ENCODE measurements around the gene TM9SF4. TPM values are rescaled to one million over a fixed set of nuclear protein-coding genes. Genes with fewer than 3 reads are reported as not detected.

TM9SF4 gene
- total RNA-seq, 4 donors from 2014 or later = 35.5 to 44.8 (median 42.6) TPM

GRCh38 chr20:32126919-32127318, 17.4 kb downstream of the TM9SF4 start:
- no peaks in the 10 kb centered on the region for H3K4me1 ChIP-seq
- TF ChIP-seq, protein P1, sequence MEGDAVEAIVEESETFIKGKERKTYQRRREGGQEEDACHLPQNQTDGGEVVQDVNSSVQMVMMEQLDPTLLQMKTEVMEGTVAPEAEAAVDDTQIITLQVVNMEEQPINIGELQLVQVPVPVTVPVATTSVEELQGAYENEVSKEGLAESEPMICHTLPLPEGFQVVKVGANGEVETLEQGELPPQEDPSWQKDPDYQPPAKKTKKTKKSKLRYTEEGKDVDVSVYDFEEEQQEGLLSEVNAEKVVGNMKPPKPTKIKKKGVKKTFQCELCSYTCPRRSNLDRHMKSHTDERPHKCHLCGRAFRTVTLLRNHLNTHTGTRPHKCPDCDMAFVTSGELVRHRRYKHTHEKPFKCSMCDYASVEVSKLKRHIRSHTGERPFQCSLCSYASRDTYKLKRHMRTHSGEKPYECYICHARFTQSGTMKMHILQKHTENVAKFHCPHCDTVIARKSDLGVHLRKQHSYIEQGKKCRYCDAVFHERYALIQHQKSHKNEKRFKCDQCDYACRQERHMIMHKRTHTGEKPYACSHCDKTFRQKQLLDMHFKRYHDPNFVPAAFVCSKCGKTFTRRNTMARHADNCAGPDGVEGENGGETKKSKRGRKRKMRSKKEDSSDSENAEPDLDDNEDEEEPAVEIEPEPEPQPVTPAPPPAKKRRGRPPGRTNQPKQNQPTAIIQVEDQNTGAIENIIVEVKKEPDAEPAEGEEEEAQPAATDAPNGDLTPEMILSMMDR (IDR thresholded peaks at IDR 0.05) = no peak
- TF ChIP-seq POLR2AphosphoS5 (IDR thresholded peaks at IDR 0.05) (no peak), POLR2A (IDR thresholded peaks at IDR 0.05) (no peak), EP300 (IDR thresholded peaks at IDR 0.05; ENCODE audit: low read depth) (no peak)
- no peak overlapping the region for H3K4me3 ChIP-seq
- H3K36me3 ChIP-seq = no peaks in the 10 kb centered on the region
- WGBS, 2 donors (ENCODE audit: low coverage in 1 of 2) = 85 to 100% methylated on average over 2 to 8 of the region's 8 CpGs
- intact Hi-C loops (cut with DNase I; ENCODE audit: low total_unique reads) (no loop called here), in situ Hi-C loops (cut with MboI; ENCODE audit: low pct_ligation_motif_present in 1 of 4, low pct_unique_long_range_greater_than_20kb in 1 of 4, low sequenced_read_pairs in 3 of 4) (no loop called here)
- H3K9me3 ChIP-seq = no peaks in the 10 kb centered on the region
- H3K27me3 ChIP-seq = no peaks in the 10 kb centered on the region
- DNase-seq = no peak
- H3K27ac ChIP-seq = no peak overlapping the region

- Histone ChIP-seq H3K27ac (no peak overlapping the region), H3K27me3 (no peaks in the 10 kb centered on the region), H3K4me1 (no peaks in the 10 kb centered on the region), H3K9me3 (no peaks in the 10 kb centered on the region), H3K4me3 (no peak overlapping the region), H3K36me3 (no peaks in the 10 kb centered on the region)
- no peak for DNase-seq
- no peak for TF ChIP-seq POLR2AphosphoS5 (IDR thresholded peaks at IDR 0.05)
- WGBS, 2 donors (ENCODE audit: low coverage in 1 of 2) = 92% methylated on average over 5 of the region's 5 CpGs; no CpG with 5 or more reads in 1 of the 2 donors
- intact Hi-C loops (cut with DNase I; ENCODE audit: low total_unique reads) = no loop called here
- in situ Hi-C loops (cut with MboI; ENCODE audit: low pct_ligation_motif_present in 1 of 4, low pct_unique_long_range_greater_than_20kb in 1 of 4, low sequenced_read_pairs in 3 of 4) = no loop called here
Observed at GRCh38 chr20:32127347-32127746, 17.8 kb downstream of the TM9SF4 start.

GRCh38 chr20:32128167-32128566, 18.7 kb downstream of the TM9SF4 start:
- Histone ChIP-seq H3K27me3 (no peaks in the 10 kb centered on the region), H3K9me3 (no peaks in the 10 kb centered on the region), H3K4me3 (no peak overlapping the region), H3K36me3 (peaks cover 0 to 7% (median 0%) of the 10 kb centered on the region in 4 donors), H3K27ac (no peak overlapping the region), H3K4me1 (no peaks in the 10 kb centered on the region)
- in situ Hi-C loops (cut with MboI; ENCODE audit: low pct_ligation_motif_present in 1 of 4, low pct_unique_long_range_greater_than_20kb in 1 of 4, low sequenced_read_pairs in 3 of 4) (no loop called here), intact Hi-C loops (cut with DNase I; ENCODE audit: low total_unique reads) (no loop called here)
- no peak for DNase-seq
- TF ChIP-seq POLR2AphosphoS5 (IDR thresholded peaks at IDR 0.05) (no peak), POLR2A (IDR thresholded peaks at IDR 0.05) (no peak), EP300 (IDR thresholded peaks at IDR 0.05; ENCODE audit: low read depth) (no peak)
- TF ChIP-seq, protein P1 (IDR thresholded peaks at IDR 0.05) = no peak
- 92 to 100% methylated on average over 1 to 2 of the region's 2 CpGs for WGBS, 2 donors (ENCODE audit: low coverage in 1 of 2)

DNA sequence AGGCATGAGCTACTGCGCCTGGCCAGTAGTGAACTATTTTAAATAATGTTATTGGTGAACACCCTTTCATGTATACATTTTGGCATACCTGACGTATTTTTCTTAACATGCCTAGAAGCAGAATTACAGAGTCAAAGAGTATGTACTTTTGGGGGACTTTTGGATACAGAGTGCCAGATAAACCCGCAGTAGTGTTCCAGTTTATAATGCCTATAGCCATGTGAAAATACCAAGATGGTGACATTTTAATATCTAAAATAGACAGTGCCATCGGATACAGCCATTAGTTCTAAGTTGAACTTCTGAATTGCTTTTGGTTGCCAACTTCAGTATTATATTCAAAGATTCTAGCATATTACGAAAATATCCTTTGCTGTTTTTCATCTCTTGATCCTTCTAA, 20.3 kb downstream of the TM9SF4 start:
- in situ Hi-C loops (cut with MboI; ENCODE audit: low pct_ligation_motif_present in 1 of 4, low pct_unique_long_range_greater_than_20kb in 1 of 4, low sequenced_read_pairs in 3 of 4) = no loop called here
- WGBS, 2 donors (ENCODE audit: low coverage in 1 of 2) = 89 to 95% methylated on average over 5 of the region's 5 CpGs
- no peak overlapping the region for H3K4me3 ChIP-seq
- TF ChIP-seq POLR2AphosphoS5 (IDR thresholded peaks at IDR 0.05) (no peak), POLR2A (IDR thresholded peaks at IDR 0.05) (no peak), EP300 (IDR thresholded peaks at IDR 0.05; ENCODE audit: low read depth) (no peak)
- TF ChIP-seq, protein P1 (IDR thresholded peaks at IDR 0.05) = no peak
- intact Hi-C loops (cut with DNase I; ENCODE audit: low total_unique reads) = no loop called here
- H3K27me3 ChIP-seq = no peaks in the 10 kb centered on the region
- H3K9me3 ChIP-seq = no peaks in the 10 kb centered on the region
- DNase-seq = no peak
- peaks cover 0 to 9% (median 0%) of the 10 kb centered on the region in 4 donors for H3K36me3 ChIP-seq
- no peak overlapping the region for H3K27ac ChIP-seq
- H3K4me1 ChIP-seq = no peaks in the 10 kb centered on the region

- no peak for DNase-seq
- no peaks in the 10 kb centered on the region for H3K27me3 ChIP-seq
- H3K4me1 ChIP-seq = no peaks in the 10 kb centered on the region
- no peak overlapping the region for H3K4me3 ChIP-seq
- intact Hi-C loops (cut with DNase I; ENCODE audit: low total_unique reads) (no loop called here), in situ Hi-C loops (cut with MboI; ENCODE audit: low pct_ligation_motif_present in 1 of 4, low pct_unique_long_range_greater_than_20kb in 1 of 4, low sequenced_read_pairs in 3 of 4) (no loop called here)
- no peak overlapping the region for H3K27ac ChIP-seq
- H3K9me3 ChIP-seq = no peaks in the 10 kb centered on the region
- 47 to 100% methylated on average over 2 of the region's 2 CpGs for WGBS, 2 donors (ENCODE audit: low coverage in 1 of 2)
- TF ChIP-seq POLR2AphosphoS5 (IDR thresholded peaks at IDR 0.05) = no peak
- no peak for TF ChIP-seq POLR2A (IDR thresholded peaks at IDR 0.05)
- TF ChIP-seq, protein P1 (IDR thresholded peaks at IDR 0.05) = no peak
- no peak for TF ChIP-seq EP300 (IDR thresholded peaks at IDR 0.05; ENCODE audit: low read depth)
- peaks cover 0 to 9% (median 0%) of the 10 kb centered on the region in 4 donors for H3K36me3 ChIP-seq
Observed at GRCh38 chr20:32130352-32130751, 20.8 kb downstream of the TM9SF4 start.

Measured in transverse colon (tissue), 4 donors.